GM19455 (cell line): ENCODE results near the gene CLCN3.
"Not testable (repeated sequence)": the region's sequence is repeated elsewhere in the genome, so short reads cannot be mapped to it uniquely, and the experiment has no call there.

Experiments used
- ATAC-seq: cut with Tn5 transposase; IDR thresholded peaks from one replicate; pipeline ENCODE4 v1.9.1; 2021; ENCODE audit not compliant: unreplicated experiment

Gene CLCN3

GRCh38 chr4:169770416-169770815 is 150.0 kb downstream of the CLCN3 start:
- ATAC-seq = no peak

- not testable (repeated sequence) for ATAC-seq
Observed at GRCh38 chr4:169771556-169772080, 151.2 kb downstream of the CLCN3 start.
